Measurements from ENCODE around the gene JCAD.
"Not testable (repeated sequence)": the region's sequence is repeated elsewhere in the genome, so short reads cannot be mapped to it uniquely, and the experiment has no call there.

Gene JCAD

GRCh38 chr10:30028006-30028737, 31.2 kb downstream of the JCAD start:
- DNase-seq (ENCODE audit: low read depth in 3 of 3, low spot score in 1 of 3): no peak

DNA sequence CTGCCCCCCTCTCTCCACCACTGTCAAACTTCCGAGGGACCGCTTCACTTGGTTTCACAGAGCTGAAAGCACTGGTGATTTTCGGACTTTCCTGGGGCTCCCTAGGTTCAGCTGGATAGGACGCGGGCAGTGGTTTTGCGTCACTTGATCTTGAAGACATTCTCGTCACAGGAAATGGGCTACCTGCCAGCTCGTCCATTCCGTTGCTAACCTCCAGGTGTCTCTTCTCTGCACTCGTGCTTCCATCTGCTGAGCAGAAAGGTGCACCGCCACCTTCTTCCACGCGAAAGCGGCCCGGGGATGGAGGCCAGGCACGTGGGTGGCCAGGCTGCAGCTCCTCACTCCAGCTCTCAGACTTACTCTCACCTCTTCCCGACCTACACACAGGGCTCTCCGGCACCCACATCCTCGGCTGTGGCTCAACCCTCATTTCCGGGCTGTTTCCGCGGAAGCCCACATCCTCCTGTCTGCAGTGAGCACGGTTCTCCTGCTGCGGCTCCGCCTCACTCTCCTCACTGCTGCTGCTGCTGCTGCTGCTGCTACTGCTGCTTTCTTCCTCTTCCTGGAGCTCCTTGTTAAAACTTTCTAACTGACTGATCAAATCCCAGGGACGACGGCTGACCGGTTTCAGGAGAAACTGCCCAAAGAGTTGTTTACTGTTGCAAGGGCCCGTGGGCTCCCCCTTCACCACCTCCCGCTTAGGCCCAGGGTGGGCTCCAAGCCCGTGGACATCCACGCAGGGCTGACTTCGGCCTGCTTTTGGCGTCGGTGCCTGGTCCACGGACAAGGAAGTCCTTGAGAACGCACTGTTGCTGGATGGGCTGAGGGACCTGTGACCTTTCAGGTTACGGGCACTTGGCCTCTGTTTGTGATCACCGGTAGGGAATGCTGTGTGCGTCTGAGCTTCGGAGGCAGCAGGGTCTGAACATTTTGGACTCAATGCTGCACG, 32.1 kb downstream of the JCAD start:
- peak; percentile 50 to 65 (median 51) for DNase-seq (ENCODE audit: low read depth in 3 of 3, low spot score in 1 of 3)

DNA sequence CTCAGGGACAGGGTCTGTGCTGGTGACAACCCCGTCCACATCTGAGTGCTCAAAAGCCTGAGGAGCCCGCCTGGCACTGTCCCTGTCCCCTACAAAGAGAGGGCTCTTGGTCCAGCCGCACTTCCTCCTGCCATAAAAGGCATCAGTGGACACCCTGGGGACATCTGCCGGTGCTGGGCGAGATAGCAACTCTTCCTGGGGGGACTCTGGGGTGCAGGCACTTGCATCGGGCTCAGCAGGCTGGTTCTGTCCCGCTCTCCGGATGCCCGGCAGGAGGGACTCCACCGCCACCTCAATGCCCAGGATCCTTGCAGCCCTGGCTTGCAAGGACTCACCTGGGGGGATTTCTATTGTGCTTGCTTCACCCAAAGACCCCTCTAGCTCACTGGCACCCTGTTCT, 32.8 kb downstream of the JCAD start:
- no peak for DNase-seq (ENCODE audit: low read depth in 3 of 3, low spot score in 1 of 3)

- no peak for DNase-seq (ENCODE audit: low read depth in 3 of 3, low spot score in 1 of 3)
Observed at GRCh38 chr10:30026080-30026479, 33.3 kb downstream of the JCAD start.

DNA sequence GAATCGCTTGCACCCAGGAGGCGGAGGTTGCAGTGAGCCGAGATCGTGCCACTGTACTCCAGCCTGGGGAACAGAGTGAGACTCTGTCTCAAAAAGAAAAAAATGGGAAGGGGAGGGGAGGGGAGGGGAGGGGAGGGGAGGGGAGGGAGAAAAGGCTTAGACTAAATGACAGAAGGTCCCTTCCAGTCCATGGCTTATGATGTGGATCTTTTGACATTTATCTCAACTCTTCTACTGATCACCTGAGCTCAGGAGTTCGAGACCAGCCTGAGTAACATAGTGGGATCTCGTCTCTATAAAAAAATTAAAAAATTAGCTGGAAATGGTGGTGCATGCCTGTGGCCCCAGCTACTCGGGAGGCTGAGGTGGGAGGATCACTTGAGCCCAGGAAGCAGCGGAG, 34.0 kb downstream of the JCAD start:
- not testable (repeated sequence) for DNase-seq (ENCODE audit: low read depth in 3 of 3, low spot score in 1 of 3)

DNA sequence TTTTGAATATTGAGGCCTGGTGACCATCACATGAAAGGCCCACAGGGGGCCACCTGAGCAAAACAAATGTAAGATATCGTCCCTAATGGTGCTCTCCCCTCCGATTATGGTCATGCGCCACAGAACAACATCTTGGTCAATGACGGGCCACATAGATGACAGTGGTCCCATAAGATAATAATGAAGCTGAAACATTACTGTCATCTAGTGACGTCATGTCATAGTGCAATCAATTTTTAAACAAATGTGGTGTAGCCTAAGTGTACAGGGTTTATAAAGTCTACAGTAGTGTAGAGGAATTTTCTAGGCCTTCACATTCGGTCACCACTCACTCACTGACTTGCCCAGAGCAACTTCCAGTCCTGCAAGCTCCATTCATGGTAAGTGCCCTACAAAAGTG, 36.8 kb downstream of the JCAD start:
- no peak for DNase-seq (ENCODE audit: low read depth in 3 of 3, low spot score in 1 of 3)

- no peak for DNase-seq (ENCODE audit: low read depth in 3 of 3, low spot score in 1 of 3)
Observed at GRCh38 chr10:30019468-30019867, 39.9 kb downstream of the JCAD start.

DNA sequence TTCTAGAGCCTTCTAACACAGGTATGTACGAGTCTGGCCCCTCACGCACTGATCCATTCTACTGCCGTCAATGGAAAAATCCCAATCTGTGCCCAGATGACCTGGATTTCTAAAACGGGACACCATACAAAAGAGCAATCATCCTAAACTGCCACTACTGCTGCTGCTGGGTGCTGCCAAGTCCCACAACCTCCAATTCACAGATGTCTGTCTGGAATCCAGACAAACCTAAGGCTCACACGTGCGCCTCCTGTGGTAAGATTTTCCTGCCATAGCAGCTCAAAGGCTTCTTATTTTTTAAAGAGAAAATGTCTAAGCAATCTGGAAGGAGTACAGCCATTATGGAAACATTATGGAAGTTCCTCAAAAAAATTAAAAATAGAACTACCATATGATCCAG, 40.9 kb downstream of the JCAD start:
- DNase-seq (ENCODE audit: low read depth in 3 of 3, low spot score in 1 of 3): no peak

- no peak for DNase-seq (ENCODE audit: low read depth in 3 of 3, low spot score in 1 of 3)
Observed at GRCh38 chr10:30017966-30018365, 41.4 kb downstream of the JCAD start.

DNA sequence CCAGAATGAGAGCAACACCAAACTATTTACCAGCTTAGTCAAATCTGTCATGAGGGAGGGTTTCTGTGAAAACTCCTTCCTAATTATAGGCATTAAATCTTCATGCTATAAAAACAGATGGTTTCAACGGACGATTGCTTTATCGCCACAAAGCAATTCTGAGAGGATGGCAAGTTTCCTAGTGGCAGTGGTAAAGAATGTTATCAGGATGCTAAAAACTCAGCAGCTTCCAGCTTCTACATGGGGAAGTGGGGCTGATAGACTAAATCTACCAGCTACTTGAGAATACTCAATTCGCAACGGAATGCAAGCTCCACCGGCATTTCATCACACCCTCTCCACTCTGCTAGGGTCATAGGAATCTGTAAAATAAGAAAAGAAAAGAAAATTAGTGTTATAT, 41.8 kb downstream of the JCAD start:
- no peak for DNase-seq (ENCODE audit: low read depth in 3 of 3, low spot score in 1 of 3)

- no peak for DNase-seq (ENCODE audit: low read depth in 3 of 3, low spot score in 1 of 3)
Observed at GRCh38 chr10:30014511-30014910, 44.9 kb downstream of the JCAD start.

GRCh38 chr10:30013757-30014156, 45.6 kb downstream of the JCAD start:
- no peak for DNase-seq (ENCODE audit: low read depth in 3 of 3, low spot score in 1 of 3)

GRCh38 chr10:30011956-30012647, 47.3 kb downstream of the JCAD start:
- DNase-seq (ENCODE audit: low read depth in 3 of 3, low spot score in 1 of 3): no peak

- DNase-seq (ENCODE audit: low read depth in 3 of 3, low spot score in 1 of 3): no peak
Observed at GRCh38 chr10:30011396-30011795, 48.0 kb downstream of the JCAD start.

- no peak for DNase-seq (ENCODE audit: low read depth in 3 of 3, low spot score in 1 of 3)
Observed at GRCh38 chr10:30007406-30007805, 52.0 kb downstream of the JCAD start.

- no peak for DNase-seq (ENCODE audit: low read depth in 3 of 3, low spot score in 1 of 3)
Observed at GRCh38 chr10:30006410-30006809, 53.0 kb downstream of the JCAD start.

- DNase-seq (ENCODE audit: low read depth in 3 of 3, low spot score in 1 of 3): not testable (repeated sequence)
Observed at GRCh38 chr10:30005116-30005515, 54.3 kb downstream of the JCAD start.

GRCh38 chr10:30002426-30003266, 56.7 kb downstream of the JCAD start:
- DNase-seq (ENCODE audit: low read depth in 3 of 3, low spot score in 1 of 3): peak in 2 of 3 donors; percentile 13 to 37

- DNase-seq (ENCODE audit: low read depth in 3 of 3, low spot score in 1 of 3): no peak
Observed at GRCh38 chr10:30000802-30001571, 58.4 kb downstream of the JCAD start.

All from stimulated activated CD4-positive, alpha-beta T cell treated with anti-CD3 and anti-CD28 coated beads, TNF-alpha, amount 100 ng/mL, for 1 hour (primary cell).